GM18519 (cell line): ENCODE data around the gene SAP130.

Experiments used
- ATAC-seq: cut with Tn5 transposase; IDR thresholded peaks from one replicate; pipeline ENCODE4 v1.9.1; 2021; ENCODE audit warnings: mild to moderate bottlenecking, moderate library complexity; ENCODE audit not compliant: unreplicated experiment, low FRiP score

Gene SAP130

DNA sequence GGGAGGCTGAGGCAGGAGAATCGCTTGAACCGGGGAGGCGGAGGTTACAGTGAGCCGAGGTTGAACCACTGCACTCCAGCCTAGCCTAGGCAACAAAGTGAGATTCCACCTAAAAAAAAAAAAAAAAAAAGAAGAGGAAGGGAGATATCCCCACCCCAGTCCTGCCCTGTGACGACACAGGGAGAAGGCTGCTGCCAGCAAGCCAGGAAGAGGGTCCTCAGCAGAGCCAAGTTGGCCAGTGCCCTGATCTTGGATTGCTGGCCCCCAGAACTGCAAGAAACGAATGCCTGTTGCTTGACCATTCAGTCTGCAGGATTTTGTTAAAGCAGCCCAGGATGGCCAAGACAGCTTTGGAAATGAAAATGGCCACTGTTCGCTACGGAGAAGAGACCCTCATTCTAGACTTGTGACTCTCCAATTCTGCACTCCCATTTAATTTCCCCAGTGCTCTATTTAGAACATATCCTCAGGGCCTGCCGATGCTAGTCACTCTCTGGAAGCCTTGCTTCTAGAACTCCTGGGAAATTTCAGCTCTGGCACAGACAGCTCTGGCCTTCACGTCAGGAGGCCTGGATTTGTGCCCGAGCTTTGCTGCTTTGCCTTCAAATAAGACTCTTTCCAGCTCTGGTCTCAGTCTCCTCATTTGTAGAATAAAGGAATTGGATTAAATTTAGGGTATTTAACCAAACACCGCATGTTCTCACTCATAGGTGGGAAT, 126.4 kb downstream of the SAP130 start:
- no peak for ATAC-seq

DNA sequence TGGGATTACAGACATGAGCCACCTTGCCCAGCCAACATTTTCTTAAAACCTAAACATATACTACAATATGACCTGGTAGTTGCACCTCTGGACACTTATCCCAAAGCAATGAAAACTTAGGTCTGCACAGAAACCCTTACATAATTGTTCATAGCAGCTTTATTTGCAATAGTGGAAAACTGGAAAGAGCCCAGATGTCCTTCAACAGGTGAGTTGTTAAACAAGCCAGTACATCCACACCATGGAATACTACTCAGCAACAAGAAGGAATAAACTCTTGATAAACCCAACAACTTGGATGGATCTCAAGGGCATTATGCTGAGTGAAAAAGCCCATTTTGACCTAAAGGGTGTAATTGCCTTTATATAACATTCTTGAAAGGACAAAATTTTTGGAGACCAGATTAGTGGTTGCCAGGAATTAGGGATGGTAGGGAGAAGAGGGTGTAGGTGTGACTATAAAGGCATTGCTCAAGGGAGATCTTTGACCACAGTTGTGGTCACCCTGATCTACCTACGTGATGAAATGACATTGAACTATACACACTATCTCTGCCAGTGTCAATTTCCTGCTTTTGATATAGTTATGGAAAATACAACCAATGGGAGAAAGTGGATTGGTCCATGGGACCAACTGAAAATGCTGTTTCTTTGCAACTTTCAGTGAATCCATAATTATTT, 130.2 kb downstream of the SAP130 start:
- ATAC-seq = no peak

GRCh38 chr2:127893494-127893893, 134.4 kb downstream of the SAP130 start:
- no peak for ATAC-seq

- ATAC-seq = no peak
Observed at GRCh38 chr2:127893033-127893432, 134.8 kb downstream of the SAP130 start.

DNA sequence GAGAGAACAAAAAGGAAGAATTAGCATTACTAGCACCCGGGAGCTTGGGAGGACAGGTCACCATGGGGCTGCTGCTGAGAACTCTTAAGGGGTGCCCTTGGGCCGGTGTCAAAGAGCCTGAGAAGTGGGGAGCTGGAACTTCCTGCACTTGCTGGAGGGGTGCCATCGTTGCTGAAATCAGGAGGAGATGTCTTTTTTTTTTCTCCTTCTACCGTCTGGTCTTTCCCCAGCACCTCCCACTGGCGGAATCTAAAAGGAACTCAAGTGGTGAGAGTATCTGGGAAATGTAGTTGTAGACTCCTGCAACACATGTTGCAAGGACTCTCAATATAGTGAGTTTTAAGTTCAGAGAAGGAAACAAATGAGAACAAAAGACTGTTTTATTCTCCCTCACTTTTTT, 136.0 kb downstream of the SAP130 start:
- no peak for ATAC-seq
